Ammon's horn (tissue), 1 donor: ENCODE data around the gene TCEAL9.
"Not testable (repeated sequence)": the region's sequence is repeated elsewhere in the genome, so short reads cannot be mapped to it uniquely, and the experiment has no call there.

Experiments used
- DNase-seq: peaks from one replicate; pipeline ENCODE4 v3.0.0-alpha.2; 2016; ENCODE audit warnings: low spot score

Gene TCEAL9

GRCh38 chrX:103356130-103356798, at the start of gene TCEAL9:
Gene TCEAL9, plus strand, starts transcription at chrX:103356506. Its CDS starts 1,179 bp downstream, at chrX:103357685.
- peak; percentile 78 for DNase-seq

DNA sequence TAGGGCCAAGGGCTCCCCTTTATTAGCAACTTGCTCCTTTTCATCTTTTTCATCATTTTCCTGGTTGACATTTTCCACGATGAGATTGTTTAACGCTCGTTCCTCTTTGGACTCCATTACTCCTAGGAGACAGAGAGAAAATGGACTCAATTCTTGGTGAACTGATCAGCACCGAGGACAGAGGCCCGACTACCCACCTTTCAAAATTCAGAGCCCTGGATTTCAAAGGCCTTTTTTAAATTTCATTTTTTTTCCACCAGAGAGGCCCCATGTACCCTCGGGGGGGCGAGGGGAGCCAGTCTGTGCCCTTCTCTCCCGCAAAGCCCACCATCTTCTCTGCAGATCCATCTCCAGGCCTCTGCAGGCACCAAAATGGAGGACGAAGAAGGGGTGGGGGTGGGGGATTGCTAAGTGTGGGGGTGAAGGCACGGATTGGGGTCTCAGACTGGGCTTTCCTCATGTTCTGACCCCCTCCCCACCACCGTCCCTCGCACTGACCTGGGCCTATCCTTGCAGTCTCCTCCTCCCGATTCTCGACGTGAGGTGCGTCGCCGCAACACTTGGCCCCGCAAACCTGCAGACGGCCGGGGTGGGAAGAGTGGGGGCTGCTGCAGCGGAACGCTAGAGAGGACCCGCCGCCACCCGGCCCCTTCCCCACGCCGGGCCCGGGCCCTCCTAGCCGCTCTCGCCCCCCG, 46.3 kb upstream of the TCEAL9 start:
- no peak for DNase-seq

DNA sequence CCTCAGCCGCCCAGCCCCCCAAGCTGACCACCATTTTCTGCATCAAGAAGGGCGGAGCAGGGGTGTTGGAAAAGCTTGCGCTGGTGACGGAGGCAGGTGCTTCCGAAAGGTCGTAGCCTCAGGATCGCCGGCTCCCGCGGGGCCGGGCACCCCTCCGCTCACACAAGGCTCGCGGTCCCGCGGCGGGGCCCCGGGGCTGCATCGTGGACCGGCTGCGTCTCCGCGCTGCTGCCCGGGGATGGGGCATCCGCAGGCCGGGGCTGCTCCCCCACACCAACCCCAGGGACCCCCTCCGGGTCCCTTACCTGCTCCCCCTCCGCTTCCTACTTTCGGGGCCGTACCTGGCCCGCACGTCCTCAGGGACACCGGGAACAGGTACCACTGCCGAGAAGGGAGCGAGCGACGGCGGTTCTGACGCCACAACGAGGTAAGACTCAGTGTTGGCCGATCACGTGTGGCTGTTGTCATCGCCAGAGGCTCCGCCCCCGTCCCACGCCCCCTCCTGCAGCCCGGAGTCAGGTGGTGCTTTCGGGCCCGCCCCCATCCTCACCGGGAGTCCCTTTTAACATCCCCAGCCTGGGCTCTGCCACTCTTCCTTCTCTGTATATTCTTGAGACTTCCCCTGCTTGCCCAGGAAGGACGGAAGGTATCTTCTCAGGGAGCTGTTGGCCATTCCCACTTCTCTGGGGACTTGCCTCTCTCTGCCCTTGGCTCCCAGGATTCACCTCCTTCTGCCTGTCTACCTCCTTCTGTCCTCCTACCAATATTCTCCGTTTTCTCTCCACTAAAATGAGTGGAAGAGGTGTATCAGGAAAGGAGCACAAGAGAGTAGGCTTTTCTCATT, 45.5 kb upstream of the TCEAL9 start, which contains the start of gene BEX2:
Gene BEX2 (minus strand): TSS at position 436 of the 844 bp plus-strand sequence. CDS start 1,014 bp downstream, outside the sequence.
- DNase-seq, result peak; percentile 90

DNA sequence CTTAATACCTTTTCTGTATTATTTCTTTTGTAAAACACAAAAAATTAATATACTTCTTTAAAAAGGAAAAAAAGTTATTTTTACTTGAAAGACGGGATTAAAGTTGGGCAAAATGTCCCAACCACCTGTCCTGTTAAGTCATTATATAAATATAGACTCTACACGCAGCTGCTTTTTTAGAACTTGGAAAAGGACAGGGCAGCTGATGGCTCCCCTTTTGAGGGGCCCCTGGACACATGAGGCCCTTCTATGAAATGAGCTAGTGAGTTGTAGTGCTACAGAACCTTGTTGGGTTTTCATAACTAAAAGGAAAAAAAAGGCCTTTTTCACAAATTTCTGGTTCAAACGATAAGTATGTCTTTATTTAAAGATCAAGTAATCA, 44.9 kb upstream of the TCEAL9 start:
- DNase-seq, result no peak

DNA sequence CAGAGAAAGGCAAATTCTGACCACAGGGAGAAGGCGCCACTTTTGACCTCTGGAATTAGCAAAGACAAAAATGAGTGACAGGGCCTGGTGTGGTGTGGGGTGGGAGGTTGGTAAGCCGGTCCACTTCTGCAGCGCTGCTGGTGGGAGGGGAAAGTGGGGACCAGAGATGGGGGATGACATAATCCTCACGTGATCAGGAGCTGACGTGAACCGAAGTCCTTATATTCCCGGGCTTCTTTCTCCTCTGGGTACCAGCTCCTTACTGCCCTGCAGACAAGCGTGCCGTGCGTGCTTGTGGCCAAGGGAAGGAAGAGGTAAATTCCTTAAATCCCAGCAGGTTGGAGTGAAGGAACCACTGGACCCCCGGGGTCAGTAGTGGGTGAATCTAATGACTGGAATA, 26.3 kb upstream of the TCEAL9 start, which contains the start of gene TCEAL7:
Gene TCEAL7 (plus strand): TSS at position 249 of the 400 bp plus-strand sequence. CDS start 1,165 bp downstream, outside the sequence.
- DNase-seq, result peak; percentile 88

GRCh38 chrX:103330681-103331288, 25.5 kb upstream of the TCEAL9 start:
- DNase-seq, result peak; percentile 4

DNA sequence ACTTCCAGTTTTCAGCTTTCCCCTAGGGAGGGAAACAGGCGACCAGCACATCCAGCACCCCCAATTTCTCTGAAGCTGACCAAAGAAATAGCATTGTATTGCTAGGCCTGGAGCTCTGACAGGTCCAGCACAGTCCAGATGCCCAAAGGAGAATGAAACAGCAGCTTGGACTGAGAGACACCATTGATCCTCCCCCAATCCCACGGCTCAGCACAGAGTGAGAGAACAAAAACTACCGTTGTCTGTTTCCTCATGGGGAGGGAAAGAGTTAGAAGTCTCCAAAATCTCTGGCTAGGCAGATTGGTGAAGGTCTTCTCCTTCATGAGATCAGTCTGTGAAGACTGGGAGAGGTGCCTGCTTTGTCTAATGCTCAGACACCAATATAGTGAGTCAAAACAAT, 17.6 kb upstream of the TCEAL9 start:
- DNase-seq, result peak; percentile 51

- DNase-seq, result peak; percentile 37
Measured at GRCh38 chrX:103343105-103343504, 13.2 kb upstream of the TCEAL9 start.

DNA sequence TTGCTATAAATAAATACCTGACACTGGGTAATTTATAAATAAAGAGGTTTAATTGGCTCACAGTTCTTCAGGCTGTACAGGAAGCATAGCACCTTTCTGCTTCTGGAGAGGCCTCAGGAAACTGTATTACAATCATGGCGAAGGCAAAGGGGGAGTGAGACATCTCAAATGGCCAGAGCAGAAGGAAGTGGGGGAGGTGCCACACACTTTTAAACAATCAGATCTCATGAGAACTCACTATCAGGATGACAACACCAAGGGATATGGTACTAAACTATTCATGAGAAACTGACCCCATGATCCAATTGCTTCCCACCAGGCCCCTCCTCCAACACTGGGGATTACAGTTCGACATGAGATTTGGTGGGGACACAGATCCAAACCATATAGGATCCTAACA, 11.7 kb upstream of the TCEAL9 start:
- no peak for DNase-seq

DNA sequence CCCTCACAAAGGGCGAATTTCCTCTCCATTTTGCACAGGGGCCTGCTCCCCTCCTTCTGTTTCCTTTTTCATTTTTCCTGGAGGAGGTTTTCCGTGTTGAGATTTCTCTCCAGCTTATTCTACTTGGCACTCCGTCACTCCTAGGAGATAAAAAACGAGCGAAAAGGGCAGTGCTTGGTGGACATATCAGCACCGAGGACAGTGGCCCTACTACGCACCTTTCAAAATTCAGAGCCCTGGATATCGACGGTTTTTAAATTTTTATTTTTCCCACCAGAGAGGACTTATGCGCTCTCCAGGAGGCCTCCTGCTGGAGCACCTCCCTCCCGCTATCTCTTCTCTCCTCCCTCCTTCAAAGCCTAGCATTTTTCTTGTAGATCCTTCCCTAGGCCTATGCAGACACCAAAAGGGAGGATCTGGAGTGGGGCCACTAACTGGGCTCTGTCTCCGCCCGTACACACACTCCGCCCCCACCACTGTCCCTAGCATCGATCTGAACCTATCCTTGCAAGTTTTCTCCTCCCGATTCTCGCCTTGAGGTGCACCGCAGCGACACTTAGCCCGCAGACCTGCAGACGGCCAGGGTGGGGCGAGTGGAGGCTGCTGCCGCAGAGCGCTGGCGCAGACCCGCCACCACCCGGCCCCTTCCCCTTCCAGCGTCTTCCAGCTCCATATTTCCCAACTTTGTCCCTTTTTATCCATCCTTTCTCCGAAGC, 8.5 kb upstream of the TCEAL9 start:
- DNase-seq, result no peak

GRCh38 chrX:103356858-103357257, 552 bp downstream of the TCEAL9 start:
- peak; percentile 25 for DNase-seq

DNA sequence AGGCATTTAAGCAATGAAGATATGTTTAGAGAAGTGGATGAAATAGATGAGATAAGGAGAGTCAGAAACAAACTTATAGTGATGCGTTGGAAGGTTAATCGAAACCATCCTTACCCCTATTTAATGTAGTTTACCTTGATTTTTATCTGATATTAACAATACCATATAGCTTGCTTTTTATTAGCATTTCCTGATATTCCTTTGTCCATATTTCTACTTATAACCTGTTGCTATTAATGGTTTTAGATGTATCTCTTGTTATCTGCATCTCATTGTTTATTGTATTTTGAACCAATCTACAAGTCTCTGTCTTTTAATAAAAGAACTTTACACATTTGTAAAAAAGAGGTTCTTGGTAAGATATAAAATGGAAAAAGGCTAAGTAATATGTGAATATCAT, 1.6 kb downstream of the TCEAL9 start:
- no peak for DNase-seq

GRCh38 chrX:103359605-103360004, 3.3 kb downstream of the TCEAL9 start:
- not testable (repeated sequence) for DNase-seq

- no peak for DNase-seq
Measured at GRCh38 chrX:103360092-103360491, 3.8 kb downstream of the TCEAL9 start.

- no peak for DNase-seq
Measured at GRCh38 chrX:103360916-103361315, 4.6 kb downstream of the TCEAL9 start.

GRCh38 chrX:103361798-103362197, 5.5 kb downstream of the TCEAL9 start:
- no peak for DNase-seq

DNA sequence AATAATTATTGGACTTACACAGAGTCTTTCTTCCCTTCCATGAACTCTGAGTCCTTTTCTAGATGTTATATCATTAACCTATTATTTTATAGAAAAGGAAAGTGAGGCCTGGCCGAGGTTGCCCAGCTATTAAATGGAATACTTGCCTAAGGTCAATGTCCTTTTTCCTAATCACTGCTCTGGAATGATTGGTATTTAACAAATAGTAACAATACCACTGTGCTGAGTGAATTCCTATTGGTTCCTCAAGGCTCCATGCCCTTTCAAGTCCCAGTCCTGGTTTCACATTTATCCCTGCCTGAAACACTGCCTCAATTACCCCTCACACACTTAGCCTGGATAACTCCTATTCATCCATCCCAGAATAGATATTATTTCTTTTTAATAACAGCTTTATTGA, 6.2 kb downstream of the TCEAL9 start:
- no peak for DNase-seq

- DNase-seq, result no peak
Measured at GRCh38 chrX:103363046-103363445, 6.7 kb downstream of the TCEAL9 start.

- no peak for DNase-seq
Measured at GRCh38 chrX:103367502-103367901, 11.2 kb downstream of the TCEAL9 start.

- DNase-seq, result no peak
Measured at GRCh38 chrX:103369479-103369878, 13.2 kb downstream of the TCEAL9 start.

DNA sequence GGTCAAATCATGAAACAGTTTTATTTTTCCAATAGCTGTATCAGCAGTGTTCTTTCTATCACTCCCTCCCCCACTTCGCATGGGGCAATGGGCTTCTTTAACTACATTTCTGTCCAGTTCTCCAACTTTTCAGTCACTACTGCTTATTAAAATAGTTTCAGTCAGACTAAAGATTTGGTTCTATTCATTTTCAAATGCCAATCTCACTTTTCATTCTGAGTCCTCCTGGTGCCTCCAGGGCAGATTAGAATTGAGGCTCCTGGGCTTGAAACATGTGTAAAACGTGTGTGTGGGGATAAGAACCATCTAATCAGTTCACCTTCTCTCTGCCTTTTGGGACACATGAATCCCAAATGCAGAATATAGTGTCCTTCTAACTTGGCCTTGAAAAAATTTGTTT, 16.6 kb downstream of the TCEAL9 start:
- no peak for DNase-seq
